Hepatocyte (in vitro differentiated cells): ENCODE measurements around the gene SCO1.

Source experiments
- EZH2 ChIP-seq: fragments of 200-600 bp; sonication (generic); IDR thresholded peaks from 2 replicates; pipeline ENCODE4 v1.6.1; 2016; ENCODE audit warnings: antibody characterized with exemption, mild to moderate bottlenecking, borderline replicate concordance
- TF ChIP-seq, protein P1 (sequence below): fragments of 200-600 bp; sonication (generic); IDR thresholded peaks from 2 replicates; pipeline ENCODE4 v1.5.1; 2016; ENCODE audit warnings: antibody characterized with exemption, mild to moderate bottlenecking; ENCODE audit not compliant: poor library complexity

DNA sequence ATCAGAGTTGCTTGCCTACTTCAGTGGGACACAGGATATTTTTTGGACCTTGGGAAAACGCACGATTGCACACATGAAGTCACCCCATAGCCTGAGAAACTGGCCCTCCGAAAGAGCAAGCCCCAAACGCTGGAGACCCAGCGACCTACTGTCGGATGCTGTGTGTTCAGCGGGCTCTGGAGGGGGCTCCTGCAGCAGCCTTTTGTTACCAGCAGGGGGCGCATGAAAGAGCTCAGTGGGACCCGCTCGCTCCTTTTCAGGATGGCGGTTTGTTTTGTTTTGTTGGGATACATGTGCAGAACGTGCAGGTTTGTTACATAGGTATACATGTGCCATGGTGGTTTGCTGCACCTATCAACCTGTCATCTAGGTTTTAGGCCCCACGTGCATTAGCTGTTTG, 68.6 kb downstream of the SCO1 start:
- TF ChIP-seq, protein P1, sequence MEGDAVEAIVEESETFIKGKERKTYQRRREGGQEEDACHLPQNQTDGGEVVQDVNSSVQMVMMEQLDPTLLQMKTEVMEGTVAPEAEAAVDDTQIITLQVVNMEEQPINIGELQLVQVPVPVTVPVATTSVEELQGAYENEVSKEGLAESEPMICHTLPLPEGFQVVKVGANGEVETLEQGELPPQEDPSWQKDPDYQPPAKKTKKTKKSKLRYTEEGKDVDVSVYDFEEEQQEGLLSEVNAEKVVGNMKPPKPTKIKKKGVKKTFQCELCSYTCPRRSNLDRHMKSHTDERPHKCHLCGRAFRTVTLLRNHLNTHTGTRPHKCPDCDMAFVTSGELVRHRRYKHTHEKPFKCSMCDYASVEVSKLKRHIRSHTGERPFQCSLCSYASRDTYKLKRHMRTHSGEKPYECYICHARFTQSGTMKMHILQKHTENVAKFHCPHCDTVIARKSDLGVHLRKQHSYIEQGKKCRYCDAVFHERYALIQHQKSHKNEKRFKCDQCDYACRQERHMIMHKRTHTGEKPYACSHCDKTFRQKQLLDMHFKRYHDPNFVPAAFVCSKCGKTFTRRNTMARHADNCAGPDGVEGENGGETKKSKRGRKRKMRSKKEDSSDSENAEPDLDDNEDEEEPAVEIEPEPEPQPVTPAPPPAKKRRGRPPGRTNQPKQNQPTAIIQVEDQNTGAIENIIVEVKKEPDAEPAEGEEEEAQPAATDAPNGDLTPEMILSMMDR, result peak; percentile 16
- TF ChIP-seq EZH2, result no peak
